PC-3 (cell line): ENCODE results near the gene MKRN3. TPM values are rescaled to one million over a fixed set of nuclear protein-coding genes. Genes with fewer than 3 reads are reported as not detected.

Experiments used
- ATAC-seq: fragments of 200-7000 bp; cut with Tn5 transposase; 2 replicates; pipeline ENCODE4 v1.9.1; 2020; ENCODE audit warnings: mild to moderate bottlenecking, moderate library complexity
- BruUV-seq: library from RNA; stranded (reverse); fragments of 400-500 nt; replicated peaks from 2 replicates; lab custom pipeline; 2021; lab: Mats Ljungman, UMichigan
- CTCF ChIA-PET: fragments of 300-600 bp; sonication (Branson Sonifier 250); formaldehyde crosslinking; loops from one replicate; lab custom pipeline; 2022; ENCODE audit warnings: antibody characterized with exemption; lab: Charles Lee
- POLR2A ChIA-PET: fragments of 300-600 bp; sonication (Branson Sonifier 250); formaldehyde crosslinking; loops from one replicate; lab custom pipeline; 2022; ENCODE audit warnings: antibody characterized with exemption; ENCODE audit not compliant: unreplicated experiment; lab: Charles Lee
- DNase-seq: peaks from one replicate; pipeline ENCODE4 v3.0.0-alpha.2; 2015
- H2AFZ ChIP-seq: fragments of 300-600 bp; sonication (generic); 2 replicates; pipeline ENCODE4 v1.6.0; 2016; ENCODE audit warnings: antibody characterized with exemption, low read length
- H3F3A ChIP-seq: fragments of 300-600 bp; sonication (generic); one replicate; pipeline ENCODE4 v1.6.0; 2017; ENCODE audit warnings: antibody characterized with exemption, low read length, control low read depth, mild to moderate bottlenecking; ENCODE audit not compliant: unreplicated experiment
- H3K27ac ChIP-seq: fragments of 300-600 bp; sonication (generic); 2 replicates; pipeline ENCODE4 v1.5.1; 2016; ENCODE audit warnings: mild to moderate bottlenecking, low read length
- H3K27me3 ChIP-seq: fragments of 300-600 bp; sonication (generic); 2 replicates; pipeline ENCODE4 v1.6.1; 2016; ENCODE audit warnings: low read length, mixed read lengths
- H3K36me3 ChIP-seq: fragments of 300-600 bp; sonication (generic); 2 replicates; pipeline ENCODE4 v1.6.1; 2016; ENCODE audit warnings: low read depth, mixed run types, low read length, mixed read lengths
- H3K4me1 ChIP-seq: fragments of 300-600 bp; sonication (generic); 2 replicates; pipeline ENCODE4 v1.5.1; 2016; ENCODE audit warnings: low read length; ENCODE audit not compliant: insufficient read depth
- H3K4me2 ChIP-seq: fragments of 300-600 bp; sonication (generic); 2 replicates; pipeline ENCODE4 v1.6.0; 2016; ENCODE audit warnings: low read length
- H3K4me3 ChIP-seq: fragments of 300-600 bp; sonication (generic); 2 replicates; pipeline ENCODE4 v1.5.1; 2016; ENCODE audit warnings: mild to moderate bottlenecking, low read length, mixed read lengths
- H3K79me2 ChIP-seq: fragments of 300-600 bp; sonication (generic); 2 replicates; pipeline ENCODE4 v1.6.1; 2017; ENCODE audit warnings: low read length, mixed read lengths
- H3K9ac ChIP-seq: fragments of 300-600 bp; sonication (generic); 2 replicates; pipeline ENCODE4 v1.6.0; 2016; ENCODE audit warnings: mild to moderate bottlenecking, low read length
- H3K9me2 ChIP-seq: fragments of 300-600 bp; sonication (generic); replicated peaks from 2 replicates; pipeline ENCODE4 v1.6.1; 2016; ENCODE audit warnings: mixed run types, low read length, mixed read lengths
- H3K9me3 ChIP-seq: fragments of 300-600 bp; sonication (generic); 2 replicates; pipeline ENCODE4 v1.6.1; 2016; ENCODE audit warnings: low read length, mixed read lengths
- H4K20me1 ChIP-seq: fragments of 300-600 bp; sonication (generic); 2 replicates; pipeline ENCODE4 v1.6.1; 2016; ENCODE audit warnings: low read length, mixed read lengths
- EZH2 ChIP-seq: fragments of 300-600 bp; sonication (generic); IDR thresholded peaks from one replicate; pipeline ENCODE4 v1.6.1; 2017; ENCODE audit warnings: antibody characterized with exemption, mild to moderate bottlenecking, low read length; ENCODE audit not compliant: unreplicated experiment
- EZH2phosphoT487 ChIP-seq: fragments of 300-600 bp; sonication (generic); IDR thresholded peaks from 2 replicates; pipeline ENCODE4 v1.6.1; 2018; ENCODE audit warnings: mild to moderate bottlenecking, antibody characterized with exemption, low read length, borderline replicate concordance
- intact Hi-C: fragments of 100-400 bp; cut with micrococcal nuclease; formaldehyde crosslinking; loops from 2 replicates; pipeline ENCODE4 v1.9.0; 2023
- total RNA-seq: library from RNA; depleted of rRNA; stranded (reverse); fragments of >200 nt; gene quantifications from 2 replicates; pipeline ENCODE4 v1.2.3, GENCODE V29; 2014
- TF ChIP-seq, protein P1 (sequence below): fragments of 300-600 bp; sonication (generic); conservative IDR thresholded peaks from 2 replicates; pipeline ENCODE4 v1.5.1; 2017; ENCODE audit warnings: antibody characterized with exemption, low read depth, mild to moderate bottlenecking, low read length

The MKRN3 gene
- total RNA-seq, 1 experiment from 2014 or later = 0.18 TPM

DNA sequence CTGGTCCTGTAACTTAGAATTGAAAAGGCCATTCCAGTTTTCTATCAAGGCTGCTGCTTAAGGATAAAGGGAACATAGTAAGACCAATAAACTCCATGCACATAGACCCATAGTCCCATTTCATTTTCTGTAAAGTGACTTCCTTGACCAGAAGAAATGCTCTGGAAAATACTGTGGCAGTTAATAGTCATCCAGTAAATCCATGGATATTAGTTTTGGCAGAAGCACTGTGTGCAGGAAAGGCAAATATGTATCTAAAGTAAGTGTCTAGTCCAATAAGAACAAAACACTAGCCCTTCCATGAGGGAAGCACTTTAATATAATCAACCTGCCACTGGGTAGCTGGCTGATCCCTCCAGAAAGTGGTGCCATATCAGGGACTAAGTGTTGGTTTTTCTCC lies 19.3 kb upstream of the MKRN3 start:
- H3K27ac ChIP-seq = no peak overlapping the region
- H2AFZ ChIP-seq = no peak overlapping the region
- H4K20me1 ChIP-seq = no peaks in the 10 kb centered on the region
- H3K79me2 ChIP-seq = no peaks in the 10 kb centered on the region
- H3K9me3 ChIP-seq = 0 out of 2 replicates have a peak, but pooled peaks cover 2% of the 10 kb centered on the region
- H3K27me3 ChIP-seq = no peaks in the 10 kb centered on the region
- no peaks in the 10 kb centered on the region for H3K36me3 ChIP-seq
- no peak for ATAC-seq
- no peaks in the 10 kb centered on the region for H3F3A ChIP-seq
- H3K4me1 ChIP-seq = no peaks in the 10 kb centered on the region
- POLR2A ChIA-PET = no interaction called here
- no TSS peak for BruUV-seq
- intact Hi-C loops = no loop called here
- DNase-seq = no peak
- TF ChIP-seq, protein P1, sequence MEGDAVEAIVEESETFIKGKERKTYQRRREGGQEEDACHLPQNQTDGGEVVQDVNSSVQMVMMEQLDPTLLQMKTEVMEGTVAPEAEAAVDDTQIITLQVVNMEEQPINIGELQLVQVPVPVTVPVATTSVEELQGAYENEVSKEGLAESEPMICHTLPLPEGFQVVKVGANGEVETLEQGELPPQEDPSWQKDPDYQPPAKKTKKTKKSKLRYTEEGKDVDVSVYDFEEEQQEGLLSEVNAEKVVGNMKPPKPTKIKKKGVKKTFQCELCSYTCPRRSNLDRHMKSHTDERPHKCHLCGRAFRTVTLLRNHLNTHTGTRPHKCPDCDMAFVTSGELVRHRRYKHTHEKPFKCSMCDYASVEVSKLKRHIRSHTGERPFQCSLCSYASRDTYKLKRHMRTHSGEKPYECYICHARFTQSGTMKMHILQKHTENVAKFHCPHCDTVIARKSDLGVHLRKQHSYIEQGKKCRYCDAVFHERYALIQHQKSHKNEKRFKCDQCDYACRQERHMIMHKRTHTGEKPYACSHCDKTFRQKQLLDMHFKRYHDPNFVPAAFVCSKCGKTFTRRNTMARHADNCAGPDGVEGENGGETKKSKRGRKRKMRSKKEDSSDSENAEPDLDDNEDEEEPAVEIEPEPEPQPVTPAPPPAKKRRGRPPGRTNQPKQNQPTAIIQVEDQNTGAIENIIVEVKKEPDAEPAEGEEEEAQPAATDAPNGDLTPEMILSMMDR = no peak
- no peak for TF ChIP-seq EZH2
- no peak for TF ChIP-seq EZH2phosphoT487
- no peak overlapping the region for H3K4me2 ChIP-seq
- no peak overlapping the region for H3K4me3 ChIP-seq
- CTCF ChIA-PET = no interaction called here
- no peak overlapping the region for H3K9ac ChIP-seq
- no peaks in the 10 kb centered on the region for H3K9me2 ChIP-seq

DNA sequence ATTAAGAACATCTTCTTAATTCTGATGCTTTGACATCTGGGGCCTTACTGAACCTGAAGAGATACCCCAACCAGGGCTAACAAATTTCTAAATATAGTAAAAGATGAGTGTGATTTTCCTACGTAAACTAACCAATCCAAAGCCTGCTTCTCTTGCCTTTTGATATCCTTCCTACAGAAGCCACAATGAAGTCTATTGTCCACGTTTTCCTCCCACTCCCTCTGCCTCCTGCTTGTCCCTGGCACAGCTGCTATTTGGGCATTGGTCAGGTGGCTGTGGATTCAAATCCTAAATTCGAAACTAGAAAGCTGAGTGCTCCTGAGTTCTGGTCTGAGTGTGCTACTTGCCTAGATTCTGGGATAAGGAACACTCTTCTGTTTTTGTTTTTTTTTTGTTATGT lies 17.4 kb upstream of the MKRN3 start:
- ChIA-PET CTCF (no interaction called here), POLR2A (no interaction called here)
- Histone ChIP-seq H3K79me2 (no peaks in the 10 kb centered on the region), H3K36me3 (no peaks in the 10 kb centered on the region), H3F3A (no peaks in the 10 kb centered on the region), H2AFZ (no peak overlapping the region), H3K9me3 (0 out of 2 replicates have a peak, but pooled peaks cover 9% of the 10 kb centered on the region), H3K4me1 (no peaks in the 10 kb centered on the region), H3K27me3 (no peaks in the 10 kb centered on the region), H3K4me3 (no peak overlapping the region), H3K4me2 (no peak overlapping the region), H3K27ac (no peak overlapping the region), H4K20me1 (no peaks in the 10 kb centered on the region), H3K9ac (no peak overlapping the region), H3K9me2 (no peaks in the 10 kb centered on the region)
- intact Hi-C loops = no loop called here
- DNase-seq = no peak
- no peak for ATAC-seq
- no TSS peak for BruUV-seq
- TF ChIP-seq EZH2 = no peak
- TF ChIP-seq, protein P1 = no peak
- TF ChIP-seq EZH2phosphoT487 = no peak

DNA sequence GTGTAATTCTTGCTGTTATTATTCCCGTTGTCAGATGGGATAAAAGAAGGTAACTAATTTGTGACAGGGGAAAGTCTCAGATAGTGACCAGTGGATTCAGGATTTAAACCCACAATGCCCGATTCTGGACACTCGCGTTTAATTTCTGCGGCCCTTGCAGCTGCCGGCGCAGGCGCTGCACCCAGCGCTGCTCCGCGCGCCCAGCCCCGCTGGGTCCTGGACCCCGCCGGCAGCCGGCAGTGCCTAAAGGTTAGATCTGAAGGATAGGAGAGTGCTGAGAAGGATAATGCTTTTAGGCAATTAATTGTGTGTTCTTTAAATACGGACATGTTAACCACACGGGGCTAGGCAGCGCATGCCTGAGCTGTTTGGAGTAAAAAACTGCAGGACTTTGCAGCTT lies 3.6 kb upstream of the MKRN3 start:
- BruUV-seq = no TSS peak
- Histone ChIP-seq H3K27ac (no peak overlapping the region), H3K36me3 (no peaks in the 10 kb centered on the region), H3K4me2 (no peak overlapping the region), H4K20me1 (no peaks in the 10 kb centered on the region), H3K9me3 (no peaks in the 10 kb centered on the region), H3K9ac (no peak overlapping the region), H3K27me3 (no peaks in the 10 kb centered on the region), H3K79me2 (no peaks in the 10 kb centered on the region), H3F3A (no peaks in the 10 kb centered on the region), H3K4me3 (no peak overlapping the region), H3K4me1 (no peaks in the 10 kb centered on the region), H2AFZ (no peak overlapping the region), H3K9me2 (no peaks in the 10 kb centered on the region)
- ATAC-seq (no peak), DNase-seq (no peak)
- POLR2A ChIA-PET = no interaction called here
- intact Hi-C loops = no loop called here
- TF ChIP-seq EZH2 = no peak
- no peak for TF ChIP-seq EZH2phosphoT487
- TF ChIP-seq, protein P1 = no peak
- CTCF ChIA-PET = no interaction called here
